Skeletal muscle tissue (tissue), 4 donors: Measurements from ENCODE around the gene CALML5. TPM values are rescaled to one million over a fixed set of nuclear protein-coding genes. Genes with fewer than 3 reads are reported as not detected.

Experiments
- H3K27ac ChIP-seq: one replicate; pipeline ENCODE4 v1.7.0; 2013; ENCODE audit warnings: mild to moderate bottlenecking, low read depth, low read length, inconsistent platforms
- H3K27me3 ChIP-seq, 3 donors: one replicate each; pipeline ENCODE4 v1.7.0; 2013; ENCODE audit warnings: low read length in 3 of 3; ENCODE audit not compliant: control insufficient read depth in 3 of 3, insufficient read depth in 3 of 3
- H3K36me3 ChIP-seq, 3 donors: one replicate each; pipeline ENCODE4 v1.7.0; 2013; ENCODE audit warnings: low read length in 3 of 3; ENCODE audit not compliant: control insufficient read depth in 3 of 3, insufficient read depth in 3 of 3
- H3K4me1 ChIP-seq, 3 donors: one replicate each; pipeline ENCODE4 v1.7.0; 2013; ENCODE audit warnings: low read length in 3 of 3, mild to moderate bottlenecking in 3 of 3; ENCODE audit not compliant: control insufficient read depth in 3 of 3, insufficient read depth in 3 of 3
- H3K4me3 ChIP-seq, 3 donors: one replicate each; pipeline ENCODE4 v1.7.0; 2013; ENCODE audit warnings: low read length in 3 of 3
- H3K9ac ChIP-seq, 3 donors: one replicate each; pipeline ENCODE4 v1.7.0; 2013; ENCODE audit warnings: low read length in 3 of 3, mild to moderate bottlenecking in 3 of 3, moderate library complexity in 2 of 3, low read depth in 1 of 3
- H3K9me3 ChIP-seq, 3 donors: one replicate each; pipeline ENCODE4 v1.7.0; 2013; ENCODE audit warnings: low read length in 3 of 3; ENCODE audit not compliant: control insufficient read depth in 3 of 3
- total RNA-seq: library from RNA; depleted of rRNA; stranded (reverse); fragments of >200 nt; gene quantifications from one replicate; pipeline ENCODE4 v1.2.3, GENCODE V29; 2014
- donor health status: Osteomylitis.

The CALML5 gene
- total RNA-seq, 1 donor from 2014 or later: not detected

- H3K9me3 ChIP-seq: no peaks in the 10 kb centered on the region
- no peaks in the 10 kb centered on the region for H3K27me3 ChIP-seq
- H3K36me3 ChIP-seq: peaks cover 24 to 47% (median 43%) of the 10 kb centered on the region in 3 donors
- no peak overlapping the region for H3K4me3 ChIP-seq
- peaks cover 0 to 10% (median 9%) of the 10 kb centered on the region in 3 donors for H3K4me1 ChIP-seq
- H3K27ac ChIP-seq: no peak overlapping the region
- no peak overlapping the region for H3K9ac ChIP-seq
Observed at GRCh38 chr10:5453749-5454489, 45.5 kb downstream of the CALML5 start.

GRCh38 chr10:5450605-5451384 is 48.6 kb downstream of the CALML5 start:
- H3K4me3 ChIP-seq: peak overlapping the region in 1 of 3 donors; percentile 10
- no peak overlapping the region for H3K27ac ChIP-seq
- no peaks in the 10 kb centered on the region for H3K27me3 ChIP-seq
- no peaks in the 10 kb centered on the region for H3K9me3 ChIP-seq
- no peak overlapping the region for H3K9ac ChIP-seq
- H3K36me3 ChIP-seq: peaks cover 13 to 33% (median 32%) of the 10 kb centered on the region in 3 donors
- peaks cover 3 to 15% (median 12%) of the 10 kb centered on the region in 3 donors for H3K4me1 ChIP-seq

DNA sequence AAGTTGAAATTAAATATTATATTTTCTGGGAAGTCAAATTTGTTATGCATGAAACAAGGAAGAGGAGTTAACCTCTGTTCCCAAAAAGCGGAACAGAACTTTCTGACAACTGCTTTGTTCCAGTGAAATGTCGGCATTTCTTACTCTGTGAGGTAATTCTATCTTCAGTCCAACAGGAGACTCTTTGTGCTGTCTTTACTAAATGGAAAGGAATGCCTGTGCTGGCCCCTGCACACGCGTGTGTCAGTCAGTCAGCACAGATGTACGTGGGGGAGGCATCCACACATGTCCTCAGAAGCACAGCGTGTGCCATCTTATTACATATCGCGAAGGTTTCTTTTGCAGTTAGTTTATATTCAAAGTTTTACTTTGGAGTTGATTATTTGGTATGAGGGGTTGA is 49.5 kb downstream of the CALML5 start:
- Histone ChIP-seq H3K4me1 (peaks cover 3 to 15% (median 12%) of the 10 kb centered on the region in 3 donors), H3K9ac (peak overlapping the region in 2 of 3 donors; percentile 44 to 51), H3K4me3 (peak overlapping the region in 2 of 3 donors; percentile 57 to 90), H3K9me3 (no peaks in the 10 kb centered on the region), H3K27me3 (no peaks in the 10 kb centered on the region), H3K27ac (peak overlapping the region; percentile 32), H3K36me3 (peaks cover 11 to 25% (median 23%) of the 10 kb centered on the region in 3 donors)

GRCh38 chr10:5449227-5449626 is 50.1 kb downstream of the CALML5 start:
- Histone ChIP-seq H3K9ac (peak overlapping the region in 2 of 3 donors; percentile 44 to 51), H3K27ac (no peak overlapping the region), H3K27me3 (no peaks in the 10 kb centered on the region), H3K9me3 (no peaks in the 10 kb centered on the region), H3K4me1 (peaks cover 3 to 15% (median 12%) of the 10 kb centered on the region in 3 donors), H3K4me3 (peak overlapping the region; percentile 16 to 90 (median 17)), H3K36me3 (peaks cover 8 to 19% (median 19%) of the 10 kb centered on the region in 3 donors)

Other genes with a start within 250 kb of the CALML5 start
- not detected for gene UCN3, start 134.6 kb downstream of the CALML5 start, total RNA-seq
- not detected for gene TUBAL3, start 94.7 kb downstream of the CALML5 start, total RNA-seq
- 79.3 TPM for gene NET1, start 87.0 kb downstream of the CALML5 start, total RNA-seq
- gene CALML3, start 25.4 kb upstream of the CALML5 start, total RNA-seq: not detected
- gene ASB13, start 167.0 kb upstream of the CALML5 start, total RNA-seq: 10.4 TPM
- 54.3 TPM for gene TASOR2, start 185.3 kb upstream of the CALML5 start, total RNA-seq